Measurements from ENCODE around the gene C6orf163.

The C6orf163 gene

DNA sequence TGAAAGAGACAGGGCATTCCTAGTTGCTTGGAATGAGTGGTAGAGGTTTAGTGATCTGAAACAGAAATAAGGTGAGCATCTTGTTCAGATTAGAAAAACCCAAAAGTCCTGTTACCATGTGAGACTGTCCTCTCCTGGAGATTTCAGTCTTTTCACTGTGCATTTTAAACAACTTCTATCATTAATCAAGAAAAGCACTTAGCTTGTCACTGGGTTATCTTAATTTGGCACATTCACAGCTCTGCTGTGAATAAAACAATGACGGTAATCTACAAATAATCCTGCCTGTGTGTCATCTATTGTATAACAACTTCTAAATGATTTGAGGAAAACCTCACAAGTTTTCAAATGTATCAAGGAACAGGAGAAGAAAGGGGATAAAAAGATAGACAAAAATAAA, 31.8 kb upstream of the C6orf163 start:
- H4K91ac ChIP-seq (ENCODE audit: low read depth, low read length, poor library complexity): no peak overlapping the region
- no peak overlapping the region for H3K27ac ChIP-seq (replicated peaks; ENCODE audit: low read length)
- H2AK5ac ChIP-seq (ENCODE audit: low read depth, low read length): no peak overlapping the region
- DNase-seq (ENCODE audit: low spot score): no peak
- H2BK12ac ChIP-seq (ENCODE audit: low read length): no peak overlapping the region
- no peaks in the 10 kb centered on the region for H3K36me3 ChIP-seq (replicated peaks in 1 of 2; ENCODE audit: control insufficient read depth in 2 of 2, insufficient read depth in 2 of 2, low read length in 2 of 2)
- H3K9me3 ChIP-seq (replicated peaks in 1 of 2; ENCODE audit: control insufficient read depth in 2 of 2, insufficient read depth in 1 of 2, low read depth in 1 of 2, low read length in 2 of 2): no peaks in the 10 kb centered on the region
- WGBS, 2 donors (ENCODE audit: extremely low coverage in 2 of 2, insufficient read length in 2 of 2, insufficient replicate concordance in 1 of 2): no CpG with 5 or more reads among the region's 1 CpG
- H3K27me3 ChIP-seq (ENCODE audit: control insufficient read depth in 3 of 3, insufficient read depth in 3 of 3, low read depth in 1 of 3, low read length in 3 of 3): peaks cover 0 to 6% (median 0%) of the 10 kb centered on the region in 3 experiments
- H3K4ac ChIP-seq (ENCODE audit: low read length): no peak overlapping the region
- H2BK15ac ChIP-seq (ENCODE audit: low read length): no peak overlapping the region
- H3K4me2 ChIP-seq (ENCODE audit: insufficient read depth, low read length, poor library complexity, severe bottlenecking): no peak overlapping the region
- no peak overlapping the region for H2BK120ac ChIP-seq (ENCODE audit: low read depth, low read length)
- H4K8ac ChIP-seq (ENCODE audit: low read depth, low read length): no peak overlapping the region
- no peak overlapping the region for H2AFZ ChIP-seq (ENCODE audit: low read length)
- no peak overlapping the region for H3K4me3 ChIP-seq (ENCODE audit: low read length in 2 of 2)
- H3K18ac ChIP-seq (ENCODE audit: low read length): no peak overlapping the region
- no peak overlapping the region for H2BK5ac ChIP-seq (ENCODE audit: low read length)
- H3K23ac ChIP-seq (ENCODE audit: low read depth, low read length, poor library complexity): no peak overlapping the region
- no peak overlapping the region for H3K9ac ChIP-seq (ENCODE audit: low read depth, low read length, poor library complexity)
- no peaks in the 10 kb centered on the region for H3K4me1 ChIP-seq (ENCODE audit: control insufficient read depth in 2 of 2, insufficient read depth in 1 of 2, low read depth in 1 of 2, low read length in 2 of 2)
- H3K14ac ChIP-seq (ENCODE audit: low read length): no peak overlapping the region
- H3K79me1 ChIP-seq (ENCODE audit: low read depth, low read length): no peaks in the 10 kb centered on the region

DNA sequence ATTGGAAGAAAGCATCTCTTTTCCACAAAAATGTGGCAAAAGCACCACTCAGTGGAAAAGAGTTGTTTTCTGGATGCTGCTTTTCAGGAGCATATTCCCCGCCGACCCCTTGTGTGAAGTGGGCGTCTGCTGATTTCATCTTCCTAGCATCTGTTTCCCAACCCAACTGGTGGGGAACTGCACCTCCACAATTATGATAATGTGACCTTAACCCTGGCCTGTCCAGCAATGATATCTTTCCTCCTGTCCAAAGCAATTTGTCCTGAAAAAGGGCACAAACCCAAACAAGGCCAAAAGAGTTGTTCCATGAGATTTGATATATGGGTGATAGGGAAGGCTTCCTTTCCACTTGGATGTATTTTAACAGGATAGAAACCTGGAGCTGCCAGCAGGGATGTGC, 29.5 kb upstream of the C6orf163 start:
- no peak overlapping the region for H2AFZ ChIP-seq (ENCODE audit: low read length)
- no peak overlapping the region for H3K9ac ChIP-seq (ENCODE audit: low read depth, low read length, poor library complexity)
- H3K23ac ChIP-seq (ENCODE audit: low read depth, low read length, poor library complexity): no peak overlapping the region
- H3K4me3 ChIP-seq (ENCODE audit: low read length in 2 of 2): no peak overlapping the region
- no peak overlapping the region for H4K8ac ChIP-seq (ENCODE audit: low read depth, low read length)
- no peak overlapping the region for H3K14ac ChIP-seq (ENCODE audit: low read length)
- no peaks in the 10 kb centered on the region for H3K79me1 ChIP-seq (ENCODE audit: low read depth, low read length)
- no peak overlapping the region for H3K4ac ChIP-seq (ENCODE audit: low read length)
- H3K4me2 ChIP-seq (ENCODE audit: insufficient read depth, low read length, poor library complexity, severe bottlenecking): no peak overlapping the region
- no CpG with 5 or more reads among the region's 3 CpGs for WGBS, 2 donors (ENCODE audit: extremely low coverage in 2 of 2, insufficient read length in 2 of 2, insufficient replicate concordance in 1 of 2)
- no peaks in the 10 kb centered on the region for H3K36me3 ChIP-seq (replicated peaks in 1 of 2; ENCODE audit: control insufficient read depth in 2 of 2, insufficient read depth in 2 of 2, low read length in 2 of 2)
- no peaks in the 10 kb centered on the region for H3K4me1 ChIP-seq (ENCODE audit: control insufficient read depth in 2 of 2, insufficient read depth in 1 of 2, low read depth in 1 of 2, low read length in 2 of 2)
- DNase-seq (ENCODE audit: low spot score): no peak
- H2BK12ac ChIP-seq (ENCODE audit: low read length): no peak overlapping the region
- no peak overlapping the region for H2AK5ac ChIP-seq (ENCODE audit: low read depth, low read length)
- no peak overlapping the region for H2BK5ac ChIP-seq (ENCODE audit: low read length)
- H2BK120ac ChIP-seq (ENCODE audit: low read depth, low read length): no peak overlapping the region
- H3K27me3 ChIP-seq (ENCODE audit: control insufficient read depth in 3 of 3, insufficient read depth in 3 of 3, low read depth in 1 of 3, low read length in 3 of 3): peaks cover 0 to 6% (median 0%) of the 10 kb centered on the region in 3 experiments
- H2BK15ac ChIP-seq (ENCODE audit: low read length): no peak overlapping the region
- no peaks in the 10 kb centered on the region for H3K9me3 ChIP-seq (replicated peaks in 1 of 2; ENCODE audit: control insufficient read depth in 2 of 2, insufficient read depth in 1 of 2, low read depth in 1 of 2, low read length in 2 of 2)
- H3K18ac ChIP-seq (ENCODE audit: low read length): no peak overlapping the region
- no peak overlapping the region for H3K27ac ChIP-seq (replicated peaks; ENCODE audit: low read length)
- H4K91ac ChIP-seq (ENCODE audit: low read depth, low read length, poor library complexity): no peak overlapping the region

DNA sequence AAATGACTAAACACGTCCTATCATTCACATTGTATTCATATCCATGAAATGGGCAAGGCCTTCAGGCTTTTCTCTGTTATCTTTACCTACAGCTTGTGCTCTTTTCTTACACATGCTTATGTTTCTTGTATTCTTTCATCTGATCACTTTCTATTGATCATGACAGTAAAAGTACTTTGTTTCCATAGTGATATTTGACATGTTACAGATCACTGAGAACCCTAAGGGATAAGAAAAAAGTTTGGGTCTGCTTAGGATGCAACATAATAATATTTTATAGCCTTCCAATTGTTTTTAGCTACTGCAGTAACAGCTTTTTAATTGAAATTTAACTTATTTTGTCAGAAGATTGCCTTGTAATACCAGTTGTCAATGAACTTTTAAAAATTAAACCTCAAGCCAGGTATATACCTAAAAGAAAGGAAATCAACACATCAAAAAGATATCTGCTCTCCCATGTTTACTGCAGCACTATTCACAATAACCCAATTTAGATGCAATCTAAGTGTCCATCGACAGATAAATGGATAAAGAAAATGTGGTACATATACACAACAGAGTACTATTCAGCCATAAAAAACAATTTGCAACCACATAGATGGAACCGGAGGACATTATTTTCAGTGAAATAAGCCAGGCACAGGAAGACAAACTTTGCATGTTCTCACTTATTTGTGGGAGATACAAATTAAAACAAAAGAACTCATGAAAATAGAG, 25.2 kb upstream of the C6orf163 start:
- no peak overlapping the region for H2AK5ac ChIP-seq (ENCODE audit: low read depth, low read length)

DNA sequence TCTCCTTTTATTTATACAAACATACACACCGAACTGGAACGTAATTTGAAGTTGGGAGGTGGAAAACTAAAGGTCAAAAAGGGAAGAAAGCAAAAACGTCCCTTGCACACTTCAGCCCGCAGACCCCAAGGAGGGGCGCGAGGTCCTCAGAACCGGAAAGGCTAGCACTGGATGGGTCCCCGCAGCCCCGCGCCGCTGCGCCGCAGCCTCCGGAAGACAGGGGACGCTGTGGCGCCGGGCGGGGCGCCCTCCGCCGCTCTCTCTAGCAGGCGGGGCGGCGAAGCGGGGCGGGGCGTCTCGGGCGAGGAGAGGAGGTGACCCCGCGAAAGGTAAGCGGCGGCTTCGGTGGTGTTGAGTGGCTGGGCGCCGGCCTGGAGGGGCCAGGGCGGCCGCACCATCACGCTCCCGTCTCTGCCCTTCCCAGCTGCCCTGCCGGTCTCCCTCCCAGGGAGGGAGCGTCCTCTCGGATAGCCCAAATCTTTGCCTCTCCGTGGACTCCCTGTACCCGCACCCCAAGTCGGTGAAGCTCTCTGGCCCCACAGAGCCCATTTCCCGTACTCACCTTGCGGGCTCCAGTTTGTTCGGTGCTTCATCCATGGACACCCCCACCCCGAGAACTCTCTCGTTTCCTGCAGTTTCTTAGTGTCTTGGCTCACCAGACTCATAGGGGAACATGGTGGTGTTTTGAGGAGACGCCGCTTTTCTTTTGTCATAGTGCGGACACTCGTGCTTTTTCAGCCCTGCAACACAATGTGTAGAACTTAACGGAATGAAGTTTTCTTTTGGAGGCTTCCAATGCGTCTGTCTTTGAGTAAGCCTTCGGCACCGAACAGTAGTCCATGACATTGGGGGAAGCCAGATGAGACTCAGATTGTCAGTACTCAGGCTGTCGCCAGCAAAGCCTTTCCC, 22.1 kb upstream of the C6orf163 start, which contains the start of gene SMIM8:
SMIM8 (plus strand) TSS at position 285 of the 909 bp plus-strand sequence. CDS start 14,444 bp downstream, outside the sequence.
- Histone ChIP-seq H2BK12ac (ENCODE audit: low read length) (no peak within 1 kb of the TSS), H2BK15ac (ENCODE audit: low read length) (no peak within 1 kb of the TSS), H4K91ac (ENCODE audit: low read depth, low read length, poor library complexity) (no peak within 1 kb of the TSS), H3K4me1 (ENCODE audit: control insufficient read depth in 2 of 2, insufficient read depth in 1 of 2, low read depth in 1 of 2, low read length in 2 of 2) (no peaks in the 10 kb centered on the region), H3K23ac (ENCODE audit: low read depth, low read length, poor library complexity) (peak within 1 kb of the TSS; percentile 75), H3K79me1 (ENCODE audit: low read depth, low read length) (peaks cover 6% of the 10 kb centered on the region), H2BK120ac (ENCODE audit: low read depth, low read length) (no peak within 1 kb of the TSS), H3K9me3 (replicated peaks in 1 of 2; ENCODE audit: control insufficient read depth in 2 of 2, insufficient read depth in 1 of 2, low read depth in 1 of 2, low read length in 2 of 2) (no peaks in the 10 kb centered on the region), H3K36me3 (replicated peaks in 1 of 2; ENCODE audit: control insufficient read depth in 2 of 2, insufficient read depth in 2 of 2, low read length in 2 of 2) (no peaks in the 10 kb centered on the region), H3K4ac (ENCODE audit: low read length) (no peak within 1 kb of the TSS), H3K27me3 (ENCODE audit: control insufficient read depth in 3 of 3, insufficient read depth in 3 of 3, low read depth in 1 of 3, low read length in 3 of 3) (no peaks in the 10 kb centered on the region), H3K9ac (ENCODE audit: low read depth, low read length, poor library complexity) (peak within 1 kb of the TSS; percentile 94), H3K27ac (replicated peaks; ENCODE audit: low read length) (peak within 1 kb of the TSS; percentile 31), H3K14ac (ENCODE audit: low read length) (peak within 1 kb of the TSS; percentile 63), H4K8ac (ENCODE audit: low read depth, low read length) (peak within 1 kb of the TSS; percentile 82), H3K4me2 (ENCODE audit: insufficient read depth, low read length, poor library complexity, severe bottlenecking) (peak within 1 kb of the TSS; percentile 56), H3K18ac (ENCODE audit: low read length) (peak within 1 kb of the TSS; percentile 94), H3K4me3 (ENCODE audit: low read length in 2 of 2) (peak within 1 kb of the TSS; percentile 81 to 99), H2AK5ac (ENCODE audit: low read depth, low read length) (peak within 1 kb of the TSS; percentile 43), H2AFZ (ENCODE audit: low read length) (peak within 1 kb of the TSS; percentile 98), H2BK5ac (ENCODE audit: low read length) (no peak within 1 kb of the TSS)
- peak; percentile 84 for DNase-seq (ENCODE audit: low spot score)
- no CpG with 5 or more reads among the region's 60 CpGs for whole genome bisulfite sequencing, 2 donors (ENCODE audit: extremely low coverage in 2 of 2, insufficient read length in 2 of 2, insufficient replicate concordance in 1 of 2)

More for the DNA sequence above, 25.2 kb upstream of the C6orf163 start:
- H3K27me3 ChIP-seq (ENCODE audit: control insufficient read depth in 3 of 3, insufficient read depth in 3 of 3, low read depth in 1 of 3, low read length in 3 of 3): no peaks in the 10 kb centered on the region
- no peak overlapping the region for H3K4ac ChIP-seq (ENCODE audit: low read length)
- H3K14ac ChIP-seq (ENCODE audit: low read length): no peak overlapping the region
- no peak overlapping the region for H3K4me2 ChIP-seq (ENCODE audit: insufficient read depth, low read length, poor library complexity, severe bottlenecking)
- H2BK120ac ChIP-seq (ENCODE audit: low read depth, low read length): no peak overlapping the region
- H3K4me3 ChIP-seq (ENCODE audit: low read length in 2 of 2): no peak overlapping the region
- no peak overlapping the region for H3K9ac ChIP-seq (ENCODE audit: low read depth, low read length, poor library complexity)
- no peaks in the 10 kb centered on the region for H3K4me1 ChIP-seq (ENCODE audit: control insufficient read depth in 2 of 2, insufficient read depth in 1 of 2, low read depth in 1 of 2, low read length in 2 of 2)
- no peak for DNase-seq (ENCODE audit: low spot score)
- H2BK15ac ChIP-seq (ENCODE audit: low read length): no peak overlapping the region
- H4K8ac ChIP-seq (ENCODE audit: low read depth, low read length): no peak overlapping the region
- H2BK5ac ChIP-seq (ENCODE audit: low read length): no peak overlapping the region
- H3K18ac ChIP-seq (ENCODE audit: low read length): no peak overlapping the region
- no peak overlapping the region for H2AFZ ChIP-seq (ENCODE audit: low read length)
- H3K9me3 ChIP-seq (replicated peaks in 1 of 2; ENCODE audit: control insufficient read depth in 2 of 2, insufficient read depth in 1 of 2, low read depth in 1 of 2, low read length in 2 of 2): no peaks in the 10 kb centered on the region
- H3K36me3 ChIP-seq (replicated peaks in 1 of 2; ENCODE audit: control insufficient read depth in 2 of 2, insufficient read depth in 2 of 2, low read length in 2 of 2): no peaks in the 10 kb centered on the region
- H3K79me1 ChIP-seq (ENCODE audit: low read depth, low read length): peaks cover 6% of the 10 kb centered on the region
- no peak overlapping the region for H4K91ac ChIP-seq (ENCODE audit: low read depth, low read length, poor library complexity)
- H3K23ac ChIP-seq (ENCODE audit: low read depth, low read length, poor library complexity): no peak overlapping the region
- H3K27ac ChIP-seq (replicated peaks; ENCODE audit: low read length): no peak overlapping the region
- WGBS, 2 donors (ENCODE audit: extremely low coverage in 2 of 2, insufficient read length in 2 of 2, insufficient replicate concordance in 1 of 2): no CpG with 5 or more reads among the region's 3 CpGs
- no peak overlapping the region for H2BK12ac ChIP-seq (ENCODE audit: low read length)

All from neuronal stem cell (in vitro differentiated cells).